Kidney (tissue), 14 donors: ENCODE results near the gene SF3B1. TPM values are rescaled to one million over a fixed set of nuclear protein-coding genes. Genes with fewer than 3 reads are reported as not detected.

Experiments used
- DNase-seq, 5 donors: peaks; one replicate each; pipeline ENCODE4 v3.0.0-alpha.2; 2013 to 2020
- FAIRE-seq: peaks from 2 replicates; lab custom pipeline; 2012; peaks lifted over from hg19 to GRCh38; lab: Jason Lieb, UNC
- H3K27ac ChIP-seq, 2 donors: one replicate each; pipeline ENCODE4 v1.7.0; 2013; ENCODE audit warnings: low read depth in 2 of 2, low read length in 2 of 2, inconsistent platforms in 1 of 2
- H3K27me3 ChIP-seq: one replicate; pipeline ENCODE4 v1.7.1; 2013; ENCODE audit warnings: low read length, inconsistent platforms; ENCODE audit not compliant: control insufficient read depth, insufficient read depth
- H3K36me3 ChIP-seq, 3 donors: one replicate each; pipeline versions ENCODE4 v1.7.0 to v1.7.1; 2013; ENCODE audit warnings: low read length in 3 of 3, control low read depth in 1 of 3, inconsistent platforms in 1 of 3; ENCODE audit not compliant: insufficient read depth in 3 of 3, control insufficient read depth in 2 of 3
- H3K4me1 ChIP-seq, 3 donors: one replicate each; pipeline versions ENCODE4 v1.7.0 to v1.7.1; 2013; ENCODE audit warnings: low read length in 3 of 3, inconsistent platforms in 1 of 3, low read depth in 1 of 3; ENCODE audit not compliant: control insufficient read depth in 2 of 3, insufficient read depth in 2 of 3
- H3K4me3 ChIP-seq, 3 donors: one replicate each; pipeline versions ENCODE4 v1.7.0 to v1.8.1; 2013; ENCODE audit warnings: low read length in 3 of 3, control low read depth in 1 of 3, inconsistent platforms in 1 of 3
- H3K9ac ChIP-seq, 3 donors: one replicate each; pipeline versions ENCODE4 v1.7.0 to v1.7.1; 2013; ENCODE audit warnings: low read length in 3 of 3, control low read depth in 1 of 3, inconsistent platforms in 1 of 3
- H3K9me3 ChIP-seq, 3 donors: one replicate each; pipeline versions ENCODE4 v1.7.0 to v1.7.1; 2013; ENCODE audit warnings: low read length in 3 of 3, control low read depth in 1 of 3, inconsistent platforms in 1 of 3; ENCODE audit not compliant: control insufficient read depth in 2 of 3, insufficient read depth in 1 of 3
- CTCF ChIP-seq: IDR thresholded peaks from 3 replicates; pipeline ENCODE4 v1.5.1; 2012; ENCODE audit warnings: mild to moderate bottlenecking, moderate library complexity, borderline replicate concordance; ENCODE audit not compliant: insufficient read depth; ENCODE audit errors: extremely low read depth
- intact Hi-C: fragments of 100-400 bp; cut with DNase I; formaldehyde crosslinking; loops from one replicate; pipeline ENCODE4 v1.11.1; 2022
- polyA plus RNA-seq: library from polyadenylated mRNA; stranded (reverse); fragments of 350-450 nt; fragmentation: Illumina TruSeq; extraction: RNeasy Lipid Tissue Mini Kit (QIAGEN cat#74804); gene quantifications from one replicate; pipeline ENCODE4 v1.2.3, GENCODE V29; 2014; ENCODE audit warnings: low read depth, low replicate concordance; ENCODE audit not compliant: insufficient read depth
- total RNA-seq: library from RNA; stranded (reverse); fragmentation: NEBNext Ultra II Directional; extraction: Animal tissue kit (Norgen Biotek cat#: 25700); gene quantifications from one replicate; pipeline ENCODE4 v1.2.1, GENCODE V29; 2021
- donor health status: control.
- donor health status: control.
- donor health status: control.
- donor health status: control.
- donor health status: control.
- donor health status: DM: yes; HTN: yes; CAD: no.
- donor health status: Normal renal cell carcinoma (clear cell type).

SF3B1 gene
- total and polyA plus RNA-seq, 2 donors from 2014 or later, result 185 to 244 TPM

GRCh38 chr2:197480165-197481036, 45.6 kb upstream of the SF3B1 start:
- Histone ChIP-seq H3K4me1 (no peaks in the 10 kb centered on the region), H3K36me3 (peaks cover 0 to 7% (median 6%) of the 10 kb centered on the region in 3 donors), H3K27me3 (no peaks in the 10 kb centered on the region), H3K9me3 (no peaks in the 10 kb centered on the region), H3K4me3 (no peak overlapping the region), H3K27ac (no peak overlapping the region), H3K9ac (no peak overlapping the region)
- intact Hi-C loops, result no loop called here
- no peak for TF ChIP-seq CTCF
- no peak for DNase-seq
- no peak for FAIRE-seq

- no peak for FAIRE-seq
- no peaks in the 10 kb centered on the region for H3K27me3 ChIP-seq
These were observed 43.0 kb upstream of the SF3B1 start for GRCh38 chr2:197477797-197478196.

GRCh38 chr2:197472166-197472565, 37.3 kb upstream of the SF3B1 start:
- Histone ChIP-seq H3K9me3 (no peaks in the 10 kb centered on the region), H3K4me1 (no peaks in the 10 kb centered on the region), H3K9ac (no peak overlapping the region), H3K27ac (no peak overlapping the region), H3K4me3 (no peak overlapping the region), H3K36me3 (peaks cover 4 to 33% (median 17%) of the 10 kb centered on the region in 3 donors), H3K27me3 (no peaks in the 10 kb centered on the region)
- no peak for TF ChIP-seq CTCF
- FAIRE-seq, result no peak
- intact Hi-C loops, result no loop called here
- no peak for DNase-seq

More at GRCh38 chr2:197477797-197478196, 43.0 kb upstream of the SF3B1 start:
- TF ChIP-seq CTCF, result no peak
- Histone ChIP-seq H3K9ac (no peak overlapping the region), H3K9me3 (no peaks in the 10 kb centered on the region), H3K4me3 (no peak overlapping the region), H3K27ac (no peak overlapping the region), H3K36me3 (peaks cover 4 to 20% (median 10%) of the 10 kb centered on the region in 3 donors), H3K4me1 (no peaks in the 10 kb centered on the region)
- DNase-seq, result no peak
- intact Hi-C loops, result no loop called here
